ENCODE data around the gene IL34.

IL34 gene

GRCh38 chr16:70680495-70681381 lies 34.4 kb downstream of the IL34 start:
- no peak overlapping the region for H3K4me3 ChIP-seq (ENCODE audit: low read depth, low read length)
- TF ChIP-seq CTCF (IDR thresholded peaks at IDR 0.05; ENCODE audit: low read depth, low read length): no peak

GRCh38 chr16:70681382-70682238 lies 35.3 kb downstream of the IL34 start:
- no peak for TF ChIP-seq CTCF (IDR thresholded peaks at IDR 0.05; ENCODE audit: low read depth, low read length)
- no peak overlapping the region for H3K4me3 ChIP-seq (ENCODE audit: low read depth, low read length)

GRCh38 chr16:70682239-70683145 lies 36.1 kb downstream of the IL34 start:
- no peak for TF ChIP-seq CTCF (IDR thresholded peaks at IDR 0.05; ENCODE audit: low read depth, low read length)
- H3K4me3 ChIP-seq (ENCODE audit: low read depth, low read length): peak overlapping the region; percentile 85; the same call in 1 of the 2 replicates

GRCh38 chr16:70683146-70683944 lies 37.0 kb downstream of the IL34 start:
- peak overlapping the region; percentile 85 for H3K4me3 ChIP-seq (ENCODE audit: low read depth, low read length)
- TF ChIP-seq CTCF (IDR thresholded peaks at IDR 0.05; ENCODE audit: low read depth, low read length): no peak

GRCh38 chr16:70684146-70685060 lies 38.0 kb downstream of the IL34 start:
- TF ChIP-seq CTCF (IDR thresholded peaks at IDR 0.05; ENCODE audit: low read depth, low read length): no peak
- H3K4me3 ChIP-seq (ENCODE audit: low read depth, low read length): peak overlapping the region; percentile 85

Measured in WI38 (cell line).